ENCODE measurements around the gene HEATR5A.

DNA sequence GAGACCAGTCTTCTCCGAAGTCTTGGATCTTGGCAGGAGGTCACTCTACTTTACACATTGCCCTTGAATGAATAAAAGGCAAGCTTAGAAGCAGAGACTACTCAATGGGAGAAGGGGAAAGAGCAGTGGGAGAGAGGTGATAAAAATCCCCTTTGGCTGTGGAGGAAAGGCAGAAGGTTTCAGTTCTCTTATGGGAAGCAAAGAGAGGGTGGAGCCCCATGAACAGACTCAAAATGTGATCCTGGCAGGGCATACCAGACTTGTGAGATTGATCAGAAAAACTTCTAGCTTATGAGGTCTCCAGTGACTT, 163.2 kb downstream of the HEATR5A start:
- TF ChIP-seq, protein P1, sequence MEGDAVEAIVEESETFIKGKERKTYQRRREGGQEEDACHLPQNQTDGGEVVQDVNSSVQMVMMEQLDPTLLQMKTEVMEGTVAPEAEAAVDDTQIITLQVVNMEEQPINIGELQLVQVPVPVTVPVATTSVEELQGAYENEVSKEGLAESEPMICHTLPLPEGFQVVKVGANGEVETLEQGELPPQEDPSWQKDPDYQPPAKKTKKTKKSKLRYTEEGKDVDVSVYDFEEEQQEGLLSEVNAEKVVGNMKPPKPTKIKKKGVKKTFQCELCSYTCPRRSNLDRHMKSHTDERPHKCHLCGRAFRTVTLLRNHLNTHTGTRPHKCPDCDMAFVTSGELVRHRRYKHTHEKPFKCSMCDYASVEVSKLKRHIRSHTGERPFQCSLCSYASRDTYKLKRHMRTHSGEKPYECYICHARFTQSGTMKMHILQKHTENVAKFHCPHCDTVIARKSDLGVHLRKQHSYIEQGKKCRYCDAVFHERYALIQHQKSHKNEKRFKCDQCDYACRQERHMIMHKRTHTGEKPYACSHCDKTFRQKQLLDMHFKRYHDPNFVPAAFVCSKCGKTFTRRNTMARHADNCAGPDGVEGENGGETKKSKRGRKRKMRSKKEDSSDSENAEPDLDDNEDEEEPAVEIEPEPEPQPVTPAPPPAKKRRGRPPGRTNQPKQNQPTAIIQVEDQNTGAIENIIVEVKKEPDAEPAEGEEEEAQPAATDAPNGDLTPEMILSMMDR (conservative IDR thresholded peaks at IDR 0.05; ENCODE audit: low read depth in 2 of 2) = no peak
- no peak for TF ChIP-seq POLR2AphosphoS5 (IDR thresholded peaks at IDR 0.05; ENCODE audit: low read depth)
- no peak for TF ChIP-seq EZH2 (IDR thresholded peaks at IDR 0.05; ENCODE audit: low read depth, unreplicated experiment)
- no peak for TF ChIP-seq EZH2phosphoT487 (IDR thresholded peaks at IDR 0.05; ENCODE audit: unreplicated experiment)
- TF ChIP-seq CREB1 (CRISPR knock-in tag; IDR thresholded peaks at IDR 0.05; ENCODE audit: low read depth) = no peak
- TF ChIP-seq, protein P2, sequence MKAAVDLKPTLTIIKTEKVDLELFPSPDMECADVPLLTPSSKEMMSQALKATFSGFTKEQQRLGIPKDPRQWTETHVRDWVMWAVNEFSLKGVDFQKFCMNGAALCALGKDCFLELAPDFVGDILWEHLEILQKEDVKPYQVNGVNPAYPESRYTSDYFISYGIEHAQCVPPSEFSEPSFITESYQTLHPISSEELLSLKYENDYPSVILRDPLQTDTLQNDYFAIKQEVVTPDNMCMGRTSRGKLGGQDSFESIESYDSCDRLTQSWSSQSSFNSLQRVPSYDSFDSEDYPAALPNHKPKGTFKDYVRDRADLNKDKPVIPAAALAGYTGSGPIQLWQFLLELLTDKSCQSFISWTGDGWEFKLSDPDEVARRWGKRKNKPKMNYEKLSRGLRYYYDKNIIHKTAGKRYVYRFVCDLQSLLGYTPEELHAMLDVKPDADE (IDR thresholded peaks at IDR 0.05) = no peak
- TF ChIP-seq, protein P3, sequence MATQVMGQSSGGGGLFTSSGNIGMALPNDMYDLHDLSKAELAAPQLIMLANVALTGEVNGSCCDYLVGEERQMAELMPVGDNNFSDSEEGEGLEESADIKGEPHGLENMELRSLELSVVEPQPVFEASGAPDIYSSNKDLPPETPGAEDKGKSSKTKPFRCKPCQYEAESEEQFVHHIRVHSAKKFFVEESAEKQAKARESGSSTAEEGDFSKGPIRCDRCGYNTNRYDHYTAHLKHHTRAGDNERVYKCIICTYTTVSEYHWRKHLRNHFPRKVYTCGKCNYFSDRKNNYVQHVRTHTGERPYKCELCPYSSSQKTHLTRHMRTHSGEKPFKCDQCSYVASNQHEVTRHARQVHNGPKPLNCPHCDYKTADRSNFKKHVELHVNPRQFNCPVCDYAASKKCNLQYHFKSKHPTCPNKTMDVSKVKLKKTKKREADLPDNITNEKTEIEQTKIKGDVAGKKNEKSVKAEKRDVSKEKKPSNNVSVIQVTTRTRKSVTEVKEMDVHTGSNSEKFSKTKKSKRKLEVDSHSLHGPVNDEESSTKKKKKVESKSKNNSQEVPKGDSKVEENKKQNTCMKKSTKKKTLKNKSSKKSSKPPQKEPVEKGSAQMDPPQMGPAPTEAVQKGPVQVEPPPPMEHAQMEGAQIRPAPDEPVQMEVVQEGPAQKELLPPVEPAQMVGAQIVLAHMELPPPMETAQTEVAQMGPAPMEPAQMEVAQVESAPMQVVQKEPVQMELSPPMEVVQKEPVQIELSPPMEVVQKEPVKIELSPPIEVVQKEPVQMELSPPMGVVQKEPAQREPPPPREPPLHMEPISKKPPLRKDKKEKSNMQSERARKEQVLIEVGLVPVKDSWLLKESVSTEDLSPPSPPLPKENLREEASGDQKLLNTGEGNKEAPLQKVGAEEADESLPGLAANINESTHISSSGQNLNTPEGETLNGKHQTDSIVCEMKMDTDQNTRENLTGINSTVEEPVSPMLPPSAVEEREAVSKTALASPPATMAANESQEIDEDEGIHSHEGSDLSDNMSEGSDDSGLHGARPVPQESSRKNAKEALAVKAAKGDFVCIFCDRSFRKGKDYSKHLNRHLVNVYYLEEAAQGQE (IDR thresholded peaks at IDR 0.05; ENCODE audit: unreplicated experiment) = no peak
- no peak for TF ChIP-seq JUNB (IDR thresholded peaks at IDR 0.05; ENCODE audit: unreplicated experiment)

All from GM23338 (cell line).